B cell (primary cell): ENCODE measurements around the gene PWWP2B.

Experiments
- CTCF ChIP-seq: fragments of 200-600 bp; IDR thresholded peaks from one replicate; pipeline ENCODE4 v1.8.0; 2022; ENCODE audit warnings: antibody characterized with exemption, mild to moderate bottlenecking
- EZH2 ChIP-seq: IDR thresholded peaks from 2 replicates; pipeline ENCODE4 v1.6.1; 2012; ENCODE audit warnings: borderline replicate concordance, low read depth, mild to moderate bottlenecking, moderate library complexity, low read length; ENCODE audit not compliant: insufficient read depth, poor library complexity, severe bottlenecking

DNA sequence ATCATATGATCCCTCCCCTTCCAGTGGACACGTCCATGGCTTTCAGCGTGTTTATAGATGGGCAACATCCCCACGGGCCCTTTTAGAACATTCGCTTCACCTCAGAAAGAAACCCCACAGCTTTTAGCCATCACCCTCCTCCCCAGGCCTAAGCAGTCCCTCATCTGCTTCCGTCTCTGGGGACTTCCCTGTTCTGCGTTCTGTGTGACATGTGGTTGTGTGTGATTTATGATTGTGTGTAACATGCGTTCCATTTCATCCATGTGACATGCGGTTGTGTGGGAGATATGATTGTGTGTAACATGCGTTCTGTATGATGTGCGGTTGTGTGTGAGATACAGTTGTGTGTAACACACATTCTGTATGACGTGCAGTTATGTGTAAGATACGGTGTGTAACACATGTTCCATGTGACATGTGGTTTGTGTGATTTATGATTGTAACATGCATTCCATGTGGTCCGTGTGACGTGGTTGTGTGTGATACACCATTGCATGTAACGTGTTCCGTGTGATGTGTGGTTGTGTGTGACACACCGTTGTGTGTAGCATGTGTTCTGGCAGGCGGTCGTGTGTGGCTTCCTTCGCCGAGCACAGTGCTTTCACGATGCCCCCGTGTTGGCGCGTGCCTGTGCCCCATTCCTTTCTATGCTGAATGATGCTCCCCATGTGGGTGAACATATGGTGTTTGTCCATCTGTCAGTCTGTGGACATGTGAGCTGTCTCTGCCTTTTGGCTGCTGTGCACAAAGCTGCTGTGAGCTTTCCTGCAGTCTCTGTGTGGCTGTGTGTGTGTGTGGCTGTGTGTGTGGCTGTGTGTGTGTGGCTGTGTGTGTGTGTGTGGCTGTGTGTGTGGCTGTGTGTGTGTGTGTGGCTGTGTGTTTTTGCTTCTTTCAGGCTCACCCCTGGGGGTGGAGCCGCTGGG lies 26.2 kb downstream of the PWWP2B start:
- no peak for TF ChIP-seq CTCF
- no peak for TF ChIP-seq EZH2
